ENCODE data around the gene CFAP97D1.

The CFAP97D1 gene

DNA sequence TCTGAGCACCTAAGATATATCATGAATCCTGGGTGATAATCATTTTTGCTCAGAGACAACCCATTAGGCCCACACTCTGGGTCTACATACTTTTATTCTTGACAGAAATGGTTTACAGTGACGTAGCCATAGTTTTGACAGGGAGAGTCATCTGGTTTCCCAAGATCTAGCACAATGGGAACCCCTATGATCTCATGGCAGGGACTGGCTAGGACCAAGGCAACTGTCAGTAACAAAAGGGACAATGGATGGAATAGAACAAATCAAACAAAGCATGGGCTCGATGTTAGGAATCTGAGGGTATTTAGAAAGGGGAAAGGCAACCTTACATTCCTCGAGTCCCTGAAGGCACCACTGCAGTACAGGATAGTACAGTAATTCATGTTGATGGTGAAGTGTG lies 20.5 kb downstream of the CFAP97D1 start:
- DNase-seq, result no peak

DNA sequence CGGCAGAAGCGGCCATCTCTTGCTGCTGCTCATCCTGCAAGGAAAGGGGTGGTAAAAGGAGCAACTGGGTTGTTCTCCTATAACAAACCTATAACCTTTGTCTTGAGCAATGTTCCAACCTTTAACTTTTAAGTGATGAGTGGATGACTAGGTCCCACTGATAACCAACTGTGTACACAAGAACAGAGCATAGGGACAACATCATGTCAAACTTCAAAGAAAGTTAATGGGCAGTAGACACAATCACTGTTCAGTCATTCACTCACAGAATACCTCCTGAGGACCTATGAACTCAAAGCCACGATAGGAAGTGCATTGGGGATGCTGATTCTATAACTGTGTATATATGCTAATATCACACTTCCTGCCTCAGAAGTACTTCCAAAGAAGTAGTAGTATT lies 21.6 kb downstream of the CFAP97D1 start:
- DNase-seq, result no peak

DNA sequence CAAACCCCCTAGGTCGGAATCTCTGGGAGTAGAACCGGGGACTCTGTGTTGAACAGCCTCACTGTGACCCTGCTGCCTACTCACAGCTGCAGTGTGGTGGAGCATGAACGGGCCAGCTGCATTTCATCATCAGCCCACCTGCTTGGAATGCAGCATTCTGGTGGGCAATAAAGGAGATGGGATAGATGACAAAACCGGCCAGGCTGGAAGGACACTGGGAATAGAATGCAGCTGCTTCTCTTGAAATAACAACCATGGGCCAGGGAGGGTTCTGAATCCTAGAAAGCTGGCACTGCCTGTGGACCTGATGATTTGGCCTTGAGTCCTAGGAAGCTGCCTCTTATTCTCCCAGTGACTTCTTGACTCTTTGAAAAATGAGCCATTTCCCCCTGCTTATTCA lies 23.5 kb downstream of the CFAP97D1 start:
- no peak for DNase-seq

DNA sequence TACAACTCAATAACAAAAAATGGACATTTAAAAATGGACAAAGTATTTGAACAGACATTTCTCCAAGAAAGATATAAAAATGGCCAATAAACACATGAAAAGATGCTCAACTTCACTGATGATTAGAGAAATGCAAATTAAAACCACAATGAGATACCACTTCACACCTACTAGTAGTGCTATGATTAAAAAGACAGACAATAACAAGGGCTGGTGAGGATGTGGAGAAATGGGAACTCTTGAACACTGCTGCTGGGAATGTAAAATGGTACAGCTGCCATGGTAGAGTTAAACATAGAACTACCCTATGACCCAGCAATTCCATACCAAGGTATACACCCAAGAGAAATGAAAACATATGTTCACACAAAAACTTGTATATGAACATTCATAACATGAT lies 24.9 kb downstream of the CFAP97D1 start:
- DNase-seq, result no peak

DNA sequence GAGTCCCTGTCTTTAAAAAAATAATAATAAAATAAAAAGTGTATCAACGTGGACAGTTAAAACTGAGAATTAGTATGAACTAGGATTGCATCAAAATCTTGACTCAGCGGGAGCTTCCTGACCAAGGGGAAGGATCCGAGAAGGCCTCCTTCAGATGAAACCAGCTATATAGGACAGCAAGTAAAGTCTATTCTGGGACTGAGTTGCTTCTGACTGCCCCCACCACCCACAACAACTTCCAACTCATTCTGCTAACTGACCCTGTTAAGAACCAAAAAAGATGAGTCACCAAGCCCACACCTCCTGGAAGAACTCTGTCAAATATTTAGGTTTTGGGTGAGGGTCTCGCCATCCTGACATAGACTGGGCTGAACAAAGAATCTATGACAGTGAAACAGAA lies 27.8 kb downstream of the CFAP97D1 start:
- no peak for DNase-seq

DNA sequence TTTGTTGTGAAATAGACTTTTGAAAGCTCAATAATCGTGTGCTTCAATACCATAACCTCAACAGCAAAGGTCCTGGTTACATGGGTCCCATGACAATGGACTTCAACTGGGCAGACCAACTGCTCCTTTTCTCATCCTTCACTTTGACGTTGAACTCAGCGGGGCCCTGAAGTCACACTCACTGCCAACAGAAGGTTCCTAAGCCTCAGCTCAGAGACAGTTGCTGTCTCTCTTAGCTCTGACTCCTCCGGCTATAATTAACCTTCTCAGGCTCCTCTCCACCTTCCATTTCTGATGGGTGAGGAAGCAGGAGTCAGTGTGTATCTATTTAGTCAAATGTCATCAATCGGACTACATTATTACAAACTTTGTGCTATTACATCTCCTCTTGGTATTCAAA lies 28.9 kb downstream of the CFAP97D1 start:
- DNase-seq, result no peak

DNA sequence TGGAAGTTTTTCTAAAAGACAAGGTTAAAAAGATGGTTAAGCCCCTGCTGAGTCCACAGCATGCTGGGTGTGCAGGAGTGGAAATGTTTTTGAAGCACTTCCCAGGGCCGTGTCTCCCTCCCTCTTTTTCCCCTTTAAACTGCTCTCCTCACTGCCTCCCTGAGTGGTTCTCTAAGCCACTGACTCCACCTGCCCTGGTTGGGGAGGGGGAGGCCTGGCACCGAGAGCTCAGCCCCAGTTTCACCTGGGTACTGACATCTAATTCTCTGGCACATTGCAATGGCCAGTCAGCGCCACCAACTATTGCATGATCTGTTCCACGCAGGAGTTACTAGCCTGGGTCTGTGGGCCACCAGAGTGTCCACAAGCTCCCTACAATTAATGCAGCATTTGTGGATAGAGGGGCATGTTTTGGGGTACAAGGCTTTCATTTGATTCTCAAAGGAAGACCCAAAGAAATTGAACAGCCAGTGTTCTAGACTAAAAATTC lies 30.0 kb downstream of the CFAP97D1 start:
- no peak for DNase-seq

DNA sequence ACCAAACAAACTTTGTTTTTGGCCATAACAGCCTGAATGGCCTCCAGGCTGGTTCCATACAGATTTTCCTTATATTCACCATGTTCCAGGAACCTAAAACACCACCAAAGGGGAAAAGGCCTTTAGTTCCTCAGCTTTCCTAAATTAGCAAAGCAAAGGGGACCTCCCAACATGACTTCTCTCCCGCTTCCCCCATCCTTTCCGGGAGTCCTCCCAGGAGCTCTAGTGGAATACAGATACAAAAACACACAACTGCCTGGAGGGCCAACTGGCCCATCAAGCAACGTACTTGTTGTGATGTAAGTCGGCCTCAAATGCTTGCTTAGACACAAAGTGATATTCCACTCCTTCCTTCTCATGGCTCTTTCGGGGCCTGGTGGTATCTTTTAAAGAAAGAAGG lies 30.6 kb downstream of the CFAP97D1 start:
- no peak for DNase-seq

DNA sequence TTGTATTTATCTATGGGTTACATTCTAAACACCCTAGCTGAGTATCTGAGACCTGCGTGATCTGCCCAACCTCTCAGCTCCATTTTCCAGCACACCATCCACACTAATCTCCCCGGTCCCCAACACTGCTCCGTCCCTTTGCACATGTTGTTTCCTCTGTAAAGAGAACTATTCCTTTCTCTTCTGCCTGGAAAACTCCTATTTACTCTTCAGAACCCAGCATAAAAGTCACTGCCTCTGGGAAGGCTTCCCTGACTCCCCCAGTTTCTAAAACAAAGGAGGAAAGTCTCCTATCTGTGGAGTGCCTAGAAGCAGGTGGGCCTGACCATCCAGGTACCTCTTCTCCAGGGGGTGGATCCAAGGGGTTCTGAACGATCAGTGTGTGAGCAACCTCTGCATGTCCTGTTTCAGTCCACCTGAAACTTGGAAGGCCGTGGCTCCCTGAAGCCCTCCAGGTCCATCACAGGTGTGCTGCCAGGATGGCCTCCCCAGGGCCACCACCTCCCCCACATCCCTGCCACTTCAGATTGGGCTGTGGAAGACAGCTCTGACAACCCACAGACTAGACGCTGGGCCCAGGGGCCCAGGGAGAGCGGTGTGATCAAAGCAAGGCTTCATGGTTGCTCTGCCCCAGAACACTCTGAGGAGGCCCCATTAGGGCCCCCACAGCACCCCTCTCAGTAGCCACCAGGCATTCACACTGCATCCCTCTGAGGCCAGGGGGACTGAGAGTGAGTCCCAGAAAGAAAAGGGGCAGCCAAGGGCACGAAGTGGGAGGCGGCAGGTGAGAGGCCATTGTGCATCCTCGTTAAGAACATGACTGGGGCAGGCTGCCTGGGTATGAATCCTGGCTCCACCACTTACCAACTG lies 32.4 kb downstream of the CFAP97D1 start:
- DNase-seq, result no peak

DNA sequence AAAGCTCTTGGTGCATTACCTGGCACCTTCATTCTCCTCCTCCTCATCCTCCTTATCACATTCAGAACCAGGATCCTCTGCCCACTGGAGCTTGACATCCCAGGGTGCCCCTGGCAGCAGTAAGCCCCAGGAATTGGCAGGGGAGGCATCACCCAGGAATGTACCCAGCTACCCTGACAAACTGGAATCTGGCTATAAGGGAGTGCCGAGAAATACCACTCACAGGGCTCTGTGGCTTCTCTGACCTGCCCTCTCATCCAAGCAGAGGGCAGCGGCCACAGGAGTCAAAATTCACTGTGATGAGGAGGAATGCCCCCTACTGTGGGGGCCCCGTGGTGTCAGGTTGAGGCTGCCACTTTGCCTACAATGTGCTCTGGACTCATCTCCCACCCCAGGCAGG lies 33.2 kb downstream of the CFAP97D1 start:
- DNase-seq, result no peak

DNA sequence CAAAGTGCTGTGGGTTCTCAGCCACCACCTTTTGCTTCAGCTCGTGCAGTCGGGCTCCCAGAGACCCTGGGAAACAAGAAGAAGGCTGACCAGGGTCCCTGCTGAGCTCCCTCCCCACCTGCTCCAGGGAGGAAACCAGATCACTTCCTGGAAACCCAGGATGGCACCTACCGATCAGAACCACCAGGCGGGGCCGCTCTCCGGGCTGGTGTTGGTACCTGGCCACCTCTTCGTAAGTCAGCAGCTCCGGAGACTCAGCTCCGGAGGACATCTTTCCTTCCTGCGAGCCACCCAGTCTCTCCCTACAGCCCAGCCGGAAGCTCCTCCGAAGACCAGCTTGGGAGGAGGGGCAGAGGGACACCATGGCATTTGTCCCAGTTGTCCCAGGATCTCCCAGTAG lies 33.8 kb downstream of the CFAP97D1 start:
- DNase-seq, result no peak

DNA sequence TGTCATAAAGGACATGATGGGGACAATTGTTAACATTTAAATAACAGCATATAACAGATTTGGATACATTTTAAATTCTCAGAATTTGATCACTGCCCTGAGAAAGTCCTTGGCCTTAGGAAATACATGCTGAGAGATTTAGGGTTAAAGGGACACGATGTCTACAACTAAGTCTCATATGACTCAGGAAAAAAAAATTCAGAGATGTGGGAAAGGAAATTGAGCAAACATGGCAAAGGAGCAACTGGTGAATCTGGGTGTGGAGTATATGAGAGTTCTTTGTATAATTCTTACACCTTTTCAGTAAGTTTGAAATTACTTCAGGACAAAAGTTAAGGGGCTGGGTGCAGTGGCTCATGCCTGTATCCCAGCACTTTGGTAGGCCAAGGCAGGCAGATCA lies 34.5 kb downstream of the CFAP97D1 start:
- DNase-seq, result no peak

DNA sequence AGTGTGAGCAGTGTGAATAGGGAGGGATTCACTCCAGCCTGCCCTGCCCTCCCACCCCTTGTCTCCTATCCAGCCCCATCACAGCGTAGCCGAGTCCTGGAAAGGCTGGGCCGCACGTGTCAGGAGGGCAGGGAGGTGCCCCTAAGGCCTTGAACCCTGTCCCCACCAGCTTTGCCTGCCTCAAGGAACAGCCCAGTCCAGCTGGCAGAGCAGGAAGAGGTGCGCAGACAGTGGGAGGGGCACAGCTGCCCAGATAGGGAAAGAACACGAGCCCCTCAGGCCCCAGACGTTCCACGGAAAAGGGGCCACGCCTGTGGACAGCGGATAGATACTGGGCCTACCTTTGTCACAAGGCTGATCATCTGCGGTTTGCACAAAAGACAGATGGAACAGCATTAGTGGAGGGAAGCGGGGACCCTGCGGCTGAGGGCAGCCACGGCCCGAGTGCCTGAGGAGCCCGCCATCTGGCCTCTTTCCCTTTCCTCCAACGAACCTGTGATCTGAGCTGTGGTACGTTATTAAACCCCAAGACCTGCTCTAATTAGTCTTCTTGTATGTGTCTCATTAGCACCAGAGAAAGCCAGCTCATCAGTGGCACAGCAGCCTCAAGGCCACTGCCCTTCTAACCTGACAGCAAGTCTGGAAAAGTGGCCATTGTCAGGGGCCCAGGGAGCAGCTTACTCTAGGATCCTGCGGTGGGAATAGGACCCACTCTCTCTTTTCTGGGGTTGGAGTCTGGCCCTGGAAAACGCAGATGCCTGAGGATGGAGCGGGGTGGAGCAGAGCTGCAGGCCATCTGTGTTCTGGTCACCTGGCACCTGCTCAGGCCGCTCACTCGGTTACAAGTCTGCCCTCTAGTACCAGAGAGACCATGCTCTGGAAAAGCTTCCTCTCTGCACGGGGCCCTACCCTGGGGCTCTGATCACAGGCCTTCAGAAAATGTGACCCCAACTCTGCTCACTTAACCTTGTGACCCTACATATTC lies 36.4 kb downstream of the CFAP97D1 start:
- DNase-seq, result no peak

DNA sequence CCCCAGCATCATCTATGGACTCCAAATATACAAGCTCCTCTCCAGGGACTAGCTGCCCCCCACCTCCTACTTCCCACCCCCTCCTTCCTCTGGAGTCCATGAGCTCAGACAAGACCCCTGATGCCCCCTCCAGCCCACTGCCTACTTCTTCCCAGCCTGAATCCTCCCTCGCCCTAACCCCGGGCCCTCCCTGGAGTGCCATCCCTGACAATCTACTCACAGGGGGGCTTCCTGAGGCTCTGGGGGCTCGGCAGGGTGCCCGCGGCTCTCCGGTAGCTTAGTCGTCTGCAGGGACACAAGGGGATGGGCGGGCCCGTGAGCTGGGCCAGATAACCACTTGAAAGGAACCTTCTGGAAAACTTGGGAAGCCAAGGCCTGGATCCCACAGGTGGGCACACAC lies 37.6 kb downstream of the CFAP97D1 start:
- no peak for DNase-seq

DNA sequence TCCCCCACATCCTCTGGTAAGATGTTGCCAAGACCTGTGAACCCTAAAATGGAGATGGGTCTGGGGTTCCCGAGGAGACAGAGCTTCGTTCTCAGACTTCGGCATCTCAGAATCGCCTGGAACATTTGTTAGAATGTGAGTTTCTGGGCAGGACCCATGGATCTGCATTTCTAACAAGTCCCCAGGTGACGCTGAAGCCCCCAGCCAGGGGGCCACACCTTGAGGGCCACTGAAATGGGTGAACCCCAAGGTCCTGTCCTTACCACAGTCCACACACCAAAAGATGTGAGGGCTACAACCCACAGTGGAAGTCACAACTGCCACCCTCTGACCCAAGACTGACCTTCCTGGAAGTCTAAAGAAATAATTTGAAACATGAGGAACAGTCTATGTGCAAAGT lies 38.7 kb downstream of the CFAP97D1 start:
- DNase-seq, result no peak

DNA sequence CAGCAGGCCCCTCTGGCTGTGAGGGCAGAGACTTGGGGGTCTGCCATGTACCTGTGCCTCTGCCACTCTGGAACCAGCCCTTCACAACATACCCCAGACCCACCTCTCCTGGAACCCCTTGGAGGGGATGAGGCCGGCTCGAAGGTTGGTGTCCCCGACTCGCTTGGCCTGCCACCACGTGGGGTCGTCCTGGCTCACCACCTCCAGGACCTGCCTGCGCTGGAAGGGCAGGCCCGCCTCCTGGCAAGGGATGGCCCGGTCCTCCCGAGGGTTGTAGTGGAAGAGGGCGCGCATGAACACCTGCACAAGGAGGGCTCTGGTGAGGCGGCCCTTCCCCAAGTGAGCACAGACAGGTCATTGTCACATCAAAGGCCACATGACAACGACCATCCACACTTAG lies 40.5 kb downstream of the CFAP97D1 start:
- no peak for DNase-seq

DNA sequence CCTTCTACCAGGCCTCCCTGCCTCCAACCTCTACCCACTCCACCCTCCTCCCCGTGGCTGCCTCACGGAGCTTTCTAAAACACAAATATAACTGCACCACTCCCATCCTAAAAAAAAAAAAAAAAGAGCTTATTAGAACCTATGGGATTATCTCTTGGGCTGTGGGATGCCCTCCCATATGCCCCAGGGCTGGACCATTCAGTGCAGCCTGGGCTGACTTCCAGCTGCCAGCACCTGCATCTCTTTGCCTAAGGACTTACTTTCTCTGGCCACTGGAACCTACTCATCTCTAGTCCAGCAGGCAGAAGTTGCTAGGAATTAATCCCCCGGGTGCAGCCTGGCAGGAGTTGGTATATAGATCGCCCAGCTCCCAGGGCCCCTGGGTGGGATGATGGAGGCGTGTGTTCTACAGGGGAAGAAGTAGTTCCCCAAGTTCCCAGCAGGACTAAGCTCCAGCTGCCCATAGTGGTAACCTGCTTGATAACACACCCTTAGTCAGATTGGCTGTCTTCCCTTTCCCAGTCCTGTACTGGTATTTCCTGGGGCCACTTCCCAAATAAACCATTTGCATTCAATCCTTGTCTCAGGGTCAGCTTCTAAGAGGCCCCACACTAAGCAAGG lies 42.4 kb downstream of the CFAP97D1 start:
- no peak for DNase-seq

DNA sequence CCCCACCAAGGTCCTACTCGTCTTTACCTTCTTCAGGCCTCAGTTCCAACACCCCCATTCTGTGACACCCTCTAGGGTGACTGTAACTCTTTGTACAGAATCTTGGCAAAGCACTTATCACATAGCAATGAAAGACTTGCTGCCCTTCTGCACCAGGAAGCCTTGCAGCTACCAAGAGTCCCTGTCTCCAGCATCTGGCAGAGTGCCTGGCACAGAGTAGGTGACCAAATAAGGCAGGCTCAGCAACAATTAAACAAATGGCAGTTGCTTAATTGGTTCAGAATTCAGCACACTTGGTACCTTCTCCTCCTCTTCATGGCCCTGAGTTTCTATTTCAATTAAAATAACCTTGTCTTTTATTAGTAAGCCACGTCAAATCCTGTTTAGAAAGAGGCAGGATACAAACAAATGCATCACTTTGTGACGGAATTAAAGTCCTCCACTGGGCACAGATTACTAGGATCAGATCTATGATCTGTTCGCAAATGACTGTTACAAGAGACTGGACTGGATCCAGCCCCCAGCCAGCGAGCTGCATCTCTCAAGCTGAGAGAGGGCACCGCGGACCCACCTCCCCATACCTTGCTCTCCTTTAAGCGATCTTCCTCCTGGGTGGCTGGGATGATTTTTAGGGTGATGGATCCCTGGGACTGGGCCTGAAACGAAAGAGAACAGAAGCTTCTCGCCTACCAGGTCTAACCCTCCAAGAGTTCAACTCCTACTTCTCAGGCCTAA lies 43.3 kb downstream of the CFAP97D1 start:
- no peak for DNase-seq

DNA sequence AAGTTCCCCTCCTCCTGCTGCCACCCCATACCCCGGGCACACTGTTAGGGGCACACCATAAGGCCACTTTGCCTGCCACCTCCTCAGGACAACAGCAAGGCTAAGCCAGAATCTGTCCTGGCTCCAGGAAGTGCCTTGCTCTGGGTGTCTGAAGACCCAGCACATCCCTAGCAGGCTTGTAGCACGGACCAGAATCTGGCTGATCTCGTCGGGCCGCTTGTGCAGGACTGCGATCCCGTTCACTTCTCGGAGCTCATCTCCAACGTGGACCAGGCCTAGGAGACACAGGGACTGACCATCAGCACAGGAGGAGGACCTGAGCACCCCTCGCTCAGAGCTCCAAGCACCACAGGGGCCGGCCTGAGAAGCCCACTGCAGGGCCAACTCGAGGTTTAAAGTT lies 45.3 kb downstream of the CFAP97D1 start:
- no peak for DNase-seq

DNA sequence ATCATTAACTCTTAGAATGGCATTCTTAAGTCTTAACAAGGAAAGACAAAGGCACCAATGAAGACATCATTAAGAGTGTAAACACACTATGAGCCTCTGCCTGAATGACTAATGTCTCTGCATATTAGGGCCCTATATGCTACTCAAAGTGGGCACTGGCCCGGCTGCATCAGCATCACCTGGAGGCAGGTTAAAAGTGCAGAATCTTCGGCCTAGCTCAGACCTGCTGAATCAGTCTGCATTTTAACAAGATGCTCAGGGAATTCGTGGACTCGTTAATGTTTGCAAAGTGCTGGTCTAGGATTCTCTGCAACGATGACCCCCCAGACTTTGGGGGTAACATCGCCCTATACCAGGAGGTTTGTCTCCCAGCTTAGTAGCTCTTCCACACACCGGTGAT lies 46.0 kb downstream of the CFAP97D1 start:
- DNase-seq, result no peak

DNA sequence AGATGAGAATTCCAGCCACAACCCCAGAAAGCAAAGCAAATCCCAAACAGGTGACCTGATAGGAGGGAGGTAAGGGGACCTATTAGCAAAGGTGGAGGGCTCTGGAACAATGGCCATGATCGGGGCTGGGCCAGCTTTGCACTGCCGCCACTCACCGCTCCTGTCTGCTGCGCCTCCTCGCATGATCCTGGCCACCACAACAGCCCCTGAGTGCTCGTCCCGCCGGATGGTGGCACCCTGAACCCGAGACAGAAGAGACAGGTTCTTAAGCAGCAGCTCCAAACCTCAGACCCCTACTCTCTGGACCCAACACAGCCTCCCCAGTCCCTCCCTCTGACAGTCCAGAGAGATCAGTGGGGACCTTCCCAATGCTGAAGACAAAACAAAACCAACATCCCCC lies 47.4 kb downstream of the CFAP97D1 start:
- no peak for DNase-seq

DNA sequence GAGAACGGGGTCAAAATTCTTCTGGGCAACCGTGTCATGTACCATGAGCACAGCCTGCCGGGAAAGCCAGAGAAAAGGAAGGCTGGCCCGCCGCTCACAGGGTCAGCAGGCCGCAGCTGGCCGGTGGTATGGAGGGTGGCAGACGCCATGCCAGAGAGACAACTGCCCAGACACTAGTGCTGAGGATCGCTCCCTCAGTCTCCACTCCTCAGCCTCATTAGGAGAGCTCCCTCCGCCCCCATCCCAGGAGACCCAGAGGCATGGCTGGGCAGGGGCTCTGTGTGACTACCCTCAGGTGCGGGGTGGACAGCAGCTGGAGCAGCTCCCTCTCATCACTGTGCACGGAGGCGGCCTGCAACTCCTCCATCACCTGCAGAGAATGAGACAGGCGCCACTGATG lies 49.5 kb downstream of the CFAP97D1 start:
- DNase-seq, result no peak

All from stimulated activated CD4-positive, alpha-beta T cell treated with anti-CD3 and anti-CD28 coated beads, Interleukin-4, amount 100 ng/mL, for 24 hours (primary cell).